HUES64 (cell line): ENCODE results near the gene AGPAT4.
"Not testable (repeated sequence)": the region's sequence is repeated elsewhere in the genome, so short reads cannot be mapped to it uniquely, and the experiment has no call there.

Source experiments
- H3K27ac ChIP-seq: 2 replicates; pipeline ENCODE4 v1.7.0; 2013; ENCODE audit warnings: low read depth, low read length, inconsistent platforms
- H3K27me3 ChIP-seq: 2 replicates; pipeline ENCODE4 v1.6.1; 2013; ENCODE audit warnings: mild to moderate bottlenecking, low read length; ENCODE audit not compliant: insufficient read depth
- H3K36me3 ChIP-seq: 2 replicates; pipeline ENCODE4 v1.6.1; 2013; ENCODE audit warnings: mild to moderate bottlenecking, low read length; ENCODE audit not compliant: insufficient read depth
- H3K4me1 ChIP-seq: 2 replicates; pipeline ENCODE4 v1.6.1; 2013; ENCODE audit warnings: mild to moderate bottlenecking, low read length, moderate library complexity; ENCODE audit not compliant: insufficient read depth
- H3K4me3 ChIP-seq: 2 replicates; pipeline ENCODE4 v1.5.1; 2013; ENCODE audit warnings: mild to moderate bottlenecking, low read length, moderate library complexity
- H3K9ac ChIP-seq: 2 replicates; pipeline ENCODE4 v1.6.1; 2013; ENCODE audit warnings: mild to moderate bottlenecking, low read depth, low read length
- H3K9me3 ChIP-seq: 2 replicates; pipeline ENCODE4 v1.6.1; 2013; ENCODE audit warnings: low read depth, low read length; ENCODE audit not compliant: insufficient read depth
- WGBS: fragments of 150-250, 120-280 bp; methylation state at CpG from one replicate; pipeline ENCODE4 v1.1.7; 2013; ENCODE audit warnings: missing lambda C conversion rate; 5-methylcytosine and 5-hydroxymethylcytosine counted together

The AGPAT4 gene

DNA sequence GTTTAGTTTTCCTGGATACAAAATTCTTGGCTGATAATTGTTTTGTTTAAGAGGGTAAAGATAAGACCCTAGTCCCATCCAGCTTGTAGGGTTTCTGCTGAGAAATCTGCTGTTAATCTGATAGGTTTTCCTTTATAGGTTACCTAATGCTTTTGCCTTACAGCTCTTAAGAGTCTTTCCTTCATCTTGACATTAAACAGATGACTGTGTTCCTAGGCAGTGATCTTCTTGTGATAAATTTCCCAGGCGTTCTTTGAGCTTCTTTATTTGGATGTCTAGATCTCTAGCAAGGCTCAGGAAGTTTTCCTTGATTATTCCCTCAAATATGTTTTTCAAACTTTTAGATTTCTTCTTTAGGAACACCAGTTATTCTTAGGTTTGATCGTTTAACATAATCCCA lies 148.3 kb downstream of the AGPAT4 start:
- 91% methylated on average over 1 of the region's 2 CpGs for WGBS
- H3K9ac ChIP-seq: no peak overlapping the region
- no peak overlapping the region for H3K4me3 ChIP-seq
- no peak overlapping the region for H3K27ac ChIP-seq
- peaks cover 43% of the 10 kb centered on the region for H3K9me3 ChIP-seq
- H3K4me1 ChIP-seq: no peaks in the 10 kb centered on the region
- peaks cover 50% of the 10 kb centered on the region; the same call in 1 of the 2 replicates for H3K36me3 ChIP-seq
- no peaks in the 10 kb centered on the region for H3K27me3 ChIP-seq

DNA sequence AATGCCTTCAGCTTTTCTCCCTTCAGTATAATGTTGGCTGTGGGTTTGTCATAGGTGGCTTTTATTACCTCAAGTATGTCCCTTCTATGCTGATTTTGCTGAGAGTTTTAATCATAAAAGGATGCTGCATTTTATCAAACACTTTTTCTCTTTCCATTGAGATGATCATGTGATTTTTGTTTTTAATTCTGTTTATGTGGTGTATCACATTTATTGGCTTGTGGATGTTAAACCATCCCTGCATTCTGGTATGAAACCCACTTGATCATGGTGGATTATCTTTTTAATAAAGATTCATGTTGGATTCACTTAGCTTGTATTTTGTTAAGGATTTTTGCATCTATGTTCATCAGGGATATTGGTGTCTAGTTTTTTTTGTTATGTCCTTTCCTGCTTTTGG lies 150.5 kb downstream of the AGPAT4 start:
- Histone ChIP-seq H3K36me3 (peaks cover 57% of the 10 kb centered on the region), H3K9me3 (peaks cover 54% of the 10 kb centered on the region)
- not testable (repeated sequence) for H3K4me1 ChIP-seq, H3K9ac ChIP-seq, H3K27me3 ChIP-seq, H3K27ac ChIP-seq, H3K4me3 ChIP-seq

DNA sequence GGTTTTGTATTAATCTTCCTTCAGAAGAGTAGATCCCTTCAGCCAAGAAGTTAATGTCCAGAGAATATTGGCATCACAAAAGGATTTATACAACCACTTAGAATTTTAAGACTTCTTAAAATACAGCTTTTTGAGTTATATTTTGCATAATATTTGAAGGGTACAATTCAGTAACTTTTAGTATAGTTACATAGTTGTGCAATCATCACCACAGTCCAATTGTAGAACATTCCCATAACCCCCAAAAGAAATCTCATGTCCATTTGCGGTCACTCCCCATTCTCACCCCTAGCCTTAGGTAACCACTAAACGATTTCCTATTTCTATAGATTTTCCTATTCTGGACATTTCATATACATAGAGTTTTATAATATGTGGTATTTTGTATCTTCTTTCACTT lies 155.9 kb downstream of the AGPAT4 start:
- Histone ChIP-seq H3K27me3 (no peaks in the 10 kb centered on the region), H3K9ac (no peak overlapping the region), H3K4me3 (no peak overlapping the region), H3K27ac (no peak overlapping the region), H3K36me3 (peaks cover 88% of the 10 kb centered on the region), H3K9me3 (peaks cover 17% of the 10 kb centered on the region; the same call in 1 of the 2 replicates), H3K4me1 (no peaks in the 10 kb centered on the region)
- WGBS: 100% methylated on average over 2 of the region's 2 CpGs

DNA sequence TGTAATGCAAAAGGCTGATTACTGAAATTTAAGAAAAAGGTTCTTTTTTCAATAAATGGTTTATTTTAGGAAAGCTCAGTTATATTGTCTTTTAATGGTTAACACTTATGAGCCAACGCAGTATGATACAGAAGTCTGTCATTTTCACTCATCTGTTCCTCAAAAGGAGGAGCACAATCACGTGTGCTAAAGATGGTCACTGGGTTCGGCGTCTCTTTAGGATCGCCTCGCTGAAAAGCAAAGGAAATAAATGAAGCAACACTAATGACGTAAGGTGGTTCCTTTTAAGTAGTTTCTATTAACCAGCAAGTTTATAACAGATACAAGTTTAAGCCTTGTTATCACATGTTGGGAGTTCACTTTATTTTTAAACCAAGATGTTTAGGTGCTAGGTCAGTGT lies 156.6 kb downstream of the AGPAT4 start:
- H3K36me3 ChIP-seq: peaks cover 93% of the 10 kb centered on the region
- no peak overlapping the region for H3K4me3 ChIP-seq
- H3K9me3 ChIP-seq: peaks cover 15% of the 10 kb centered on the region; the same call in 1 of the 2 replicates
- H3K9ac ChIP-seq: no peak overlapping the region
- H3K4me1 ChIP-seq: no peaks in the 10 kb centered on the region
- no peaks in the 10 kb centered on the region for H3K27me3 ChIP-seq
- whole genome bisulfite sequencing: 95% methylated on average over 7 of the region's 7 CpGs
- H3K27ac ChIP-seq: no peak overlapping the region

DNA sequence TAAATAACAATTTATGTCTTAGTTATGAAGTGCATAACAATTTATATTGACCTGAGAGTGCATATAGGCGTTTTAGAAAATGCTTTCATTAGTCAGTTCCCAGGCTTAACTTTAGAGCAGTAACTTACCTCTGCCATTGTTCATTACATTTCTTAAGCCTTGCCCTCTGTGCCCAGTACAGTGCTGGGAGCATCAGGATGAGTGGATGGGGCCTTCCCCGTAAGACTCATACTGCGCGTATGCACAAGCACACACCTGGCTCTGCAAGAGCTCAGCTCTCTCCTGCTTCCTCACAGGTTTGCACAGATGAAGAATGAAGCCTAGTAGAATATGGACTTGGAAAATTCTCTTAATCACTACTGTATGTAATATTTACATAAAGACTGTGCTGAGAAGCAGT lies 157.3 kb downstream of the AGPAT4 start:
- 99% methylated on average over 4 of the region's 4 CpGs for WGBS
- no peaks in the 10 kb centered on the region for H3K4me1 ChIP-seq
- H3K4me3 ChIP-seq: no peak overlapping the region
- no peaks in the 10 kb centered on the region for H3K27me3 ChIP-seq
- peaks cover 15% of the 10 kb centered on the region; the same call in 1 of the 2 replicates for H3K9me3 ChIP-seq
- no peak overlapping the region for H3K9ac ChIP-seq
- peaks cover 98% of the 10 kb centered on the region for H3K36me3 ChIP-seq
- no peak overlapping the region for H3K27ac ChIP-seq

DNA sequence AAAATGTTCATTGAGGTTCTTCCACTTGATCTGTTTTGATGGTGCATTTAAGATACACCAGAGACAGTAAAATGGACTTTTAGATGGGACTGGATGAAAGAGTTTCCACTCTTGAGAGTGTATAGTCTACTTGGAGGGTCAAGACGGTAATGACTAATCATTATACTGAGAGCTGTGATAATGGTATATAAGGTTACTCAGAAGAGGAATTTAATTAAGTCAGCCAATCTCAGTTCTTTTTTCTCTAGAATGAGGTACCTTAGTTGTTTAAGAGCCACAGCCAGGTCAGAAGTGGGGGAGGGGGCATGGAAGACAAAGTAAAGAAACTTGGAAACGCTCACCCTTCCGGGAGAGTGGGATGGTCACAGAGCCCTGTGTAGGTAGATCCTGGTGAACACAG lies 158.4 kb downstream of the AGPAT4 start:
- H3K36me3 ChIP-seq: peaks cover 98% of the 10 kb centered on the region
- 91% methylated on average over 3 of the region's 3 CpGs for WGBS
- H3K27ac ChIP-seq: no peak overlapping the region
- H3K9ac ChIP-seq: no peak overlapping the region
- H3K27me3 ChIP-seq: no peaks in the 10 kb centered on the region
- peaks cover 13% of the 10 kb centered on the region; the same call in 1 of the 2 replicates for H3K9me3 ChIP-seq
- H3K4me3 ChIP-seq: no peak overlapping the region
- H3K4me1 ChIP-seq: no peaks in the 10 kb centered on the region

DNA sequence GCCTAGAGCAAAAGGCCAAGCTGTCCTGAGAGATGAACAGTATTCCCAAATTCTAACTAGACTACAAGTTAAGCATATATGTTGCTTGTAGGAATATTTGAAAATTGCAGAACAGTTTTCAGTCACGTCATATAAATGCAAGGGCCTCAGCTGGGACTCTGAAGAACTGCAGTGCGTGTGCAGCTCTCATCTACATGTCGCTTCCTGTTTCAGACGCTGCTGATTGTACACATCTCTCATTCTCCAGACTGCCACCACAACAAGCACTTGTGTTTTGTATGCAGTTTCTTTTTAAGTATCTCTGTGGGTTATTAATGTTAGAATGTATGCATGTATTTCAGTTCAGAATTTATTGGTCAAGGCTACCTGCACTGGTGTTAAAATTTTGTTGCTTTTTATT lies 162.6 kb downstream of the AGPAT4 start:
- 97% methylated on average over 4 of the region's 4 CpGs for WGBS
- no peak overlapping the region for H3K9ac ChIP-seq
- H3K27me3 ChIP-seq: no peaks in the 10 kb centered on the region
- no peak overlapping the region for H3K4me3 ChIP-seq
- no peaks in the 10 kb centered on the region for H3K4me1 ChIP-seq
- H3K27ac ChIP-seq: no peak overlapping the region
- no peaks in the 10 kb centered on the region for H3K9me3 ChIP-seq
- peaks cover 98% of the 10 kb centered on the region for H3K36me3 ChIP-seq

DNA sequence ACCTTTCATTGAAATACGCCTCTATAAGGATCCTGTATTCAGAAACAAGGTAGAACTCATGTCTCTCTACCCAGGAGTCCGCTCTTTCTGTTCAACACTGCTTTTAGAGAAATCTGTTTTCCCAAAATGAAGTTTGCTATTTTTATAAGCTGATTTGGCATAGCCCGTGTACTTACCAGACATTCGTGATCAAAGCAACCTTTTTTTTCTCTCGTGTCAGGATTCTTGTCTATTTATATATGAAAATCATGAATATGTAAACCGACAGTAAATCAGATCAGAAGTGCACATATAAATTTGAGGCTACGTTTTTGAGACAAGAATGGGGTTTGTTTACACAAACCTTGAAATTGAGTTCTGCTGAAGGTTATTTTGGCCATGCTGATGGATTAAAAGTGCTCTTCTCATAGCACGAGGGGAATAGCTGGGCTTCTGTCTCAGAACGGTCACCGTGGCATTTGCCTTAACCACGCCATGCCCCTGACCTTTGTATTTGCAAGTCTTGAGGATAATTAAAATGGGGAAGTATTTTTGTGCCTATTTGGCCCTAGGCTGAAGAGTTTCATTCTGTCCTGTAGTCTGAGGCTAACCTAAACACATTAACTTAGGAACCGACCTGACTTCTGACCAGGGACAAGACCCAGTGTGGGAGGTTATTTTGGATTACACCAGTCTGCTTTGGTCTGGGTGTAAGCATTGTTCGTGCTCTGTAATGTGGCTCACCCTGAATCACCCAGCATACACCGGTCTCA lies 163.7 kb downstream of the AGPAT4 start:
- no peak overlapping the region for H3K9ac ChIP-seq
- no peak overlapping the region for H3K4me3 ChIP-seq
- H3K4me1 ChIP-seq: no peaks in the 10 kb centered on the region
- 95% methylated on average over 14 of the region's 14 CpGs for WGBS
- H3K36me3 ChIP-seq: peaks cover 98% of the 10 kb centered on the region
- H3K27me3 ChIP-seq: no peaks in the 10 kb centered on the region
- H3K27ac ChIP-seq: no peak overlapping the region
- H3K9me3 ChIP-seq: no peaks in the 10 kb centered on the region

DNA sequence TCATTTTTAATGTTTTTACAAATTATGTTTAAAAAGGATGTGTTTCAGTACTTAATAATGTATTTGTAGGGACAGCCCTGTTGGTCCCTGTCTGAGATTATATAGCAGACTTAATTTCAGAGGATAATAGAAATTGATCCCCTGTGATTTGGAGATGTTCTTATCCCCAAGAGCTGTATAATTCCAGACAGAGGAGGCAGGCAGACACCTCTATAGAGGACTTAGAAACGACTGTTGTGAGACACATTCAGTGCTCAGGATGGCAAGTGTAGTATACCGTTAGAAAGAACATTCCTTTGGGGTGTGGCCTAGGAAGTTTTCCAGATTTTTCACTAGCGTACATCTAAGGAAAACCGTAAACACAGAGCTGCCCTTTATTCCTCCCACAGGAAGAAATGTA lies 164.5 kb downstream of the AGPAT4 start:
- peaks cover 98% of the 10 kb centered on the region for H3K36me3 ChIP-seq
- H3K4me1 ChIP-seq: no peaks in the 10 kb centered on the region
- WGBS: 95% methylated on average over 4 of the region's 4 CpGs

DNA sequence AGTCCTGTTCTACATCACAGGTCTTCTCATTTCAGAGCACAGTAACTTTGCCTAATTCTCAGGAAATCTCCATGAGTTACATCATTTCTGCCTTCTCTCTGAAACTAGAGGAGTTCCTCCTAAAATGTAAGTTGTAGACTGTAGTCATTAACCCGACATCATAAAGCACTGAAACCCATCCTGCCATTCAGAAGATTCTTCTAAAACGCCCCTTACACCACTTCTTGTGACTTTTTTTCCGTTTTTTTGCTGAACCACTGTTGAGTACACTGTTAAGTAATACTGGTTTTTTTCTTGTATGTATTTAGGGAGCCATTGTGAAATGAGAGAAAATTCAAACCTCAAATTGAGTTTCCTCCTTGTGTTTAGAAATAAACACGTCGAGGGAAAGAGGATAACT lies 164.9 kb downstream of the AGPAT4 start:
- Histone ChIP-seq H3K27me3 (no peaks in the 10 kb centered on the region), H3K9ac (no peak overlapping the region), H3K27ac (no peak overlapping the region), H3K9me3 (no peaks in the 10 kb centered on the region), H3K36me3 (peaks cover 97% of the 10 kb centered on the region), H3K4me1 (no peaks in the 10 kb centered on the region), H3K4me3 (no peak overlapping the region)
- WGBS: 82% methylated on average over 5 of the region's 5 CpGs

More for the DNA sequence above, 164.5 kb downstream of the AGPAT4 start:
- Histone ChIP-seq H3K27me3 (no peaks in the 10 kb centered on the region), H3K9ac (no peak overlapping the region), H3K4me3 (no peak overlapping the region), H3K27ac (no peak overlapping the region), H3K9me3 (no peaks in the 10 kb centered on the region)

DNA sequence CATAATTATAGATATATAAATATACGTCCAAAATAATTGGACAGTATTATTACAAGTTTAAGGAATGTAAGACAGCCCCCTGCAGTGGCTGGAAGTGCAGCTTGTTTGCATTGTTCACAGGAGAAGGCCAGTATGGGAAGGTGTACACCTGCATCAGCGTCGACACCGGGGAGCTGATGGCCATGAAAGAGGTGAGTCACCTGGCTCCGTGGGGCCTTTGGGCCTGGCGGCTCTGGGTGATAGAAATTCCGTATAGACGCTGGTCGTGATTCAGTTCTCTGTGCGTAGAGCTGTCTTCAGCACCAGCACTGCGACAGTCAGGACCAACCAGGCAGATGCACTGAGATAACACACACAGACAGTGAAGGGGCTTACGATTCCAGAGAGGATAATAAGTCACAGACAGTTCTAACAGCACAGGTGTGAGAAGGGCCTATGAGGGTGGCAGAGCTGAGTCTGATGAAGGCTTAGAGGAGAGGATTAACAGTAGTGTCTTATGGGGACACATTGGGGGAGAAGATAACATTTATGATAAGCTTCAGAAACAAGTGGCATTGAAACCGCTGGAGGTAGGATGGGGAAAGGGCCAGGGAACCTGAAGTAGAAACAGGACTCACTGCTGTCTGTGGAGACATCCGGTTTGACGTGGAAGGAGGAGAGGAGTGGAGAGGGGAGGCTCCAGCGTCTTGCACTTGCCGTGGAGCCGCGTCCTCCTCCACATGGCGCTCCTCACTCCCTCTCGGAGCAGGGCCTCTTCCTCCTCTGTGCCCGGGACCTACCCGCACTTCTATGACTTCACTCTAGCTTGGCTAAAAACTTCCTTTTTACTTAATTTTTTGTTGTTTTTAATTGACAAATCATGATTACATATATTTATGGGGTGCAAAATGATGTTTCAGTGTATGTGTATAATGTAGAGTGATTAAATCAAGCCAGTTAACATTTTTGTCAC lies 165.8 kb downstream of the AGPAT4 start:
- H3K27ac ChIP-seq: no peak overlapping the region
- peaks cover 99% of the 10 kb centered on the region for H3K36me3 ChIP-seq
- H3K4me3 ChIP-seq: no peak overlapping the region
- no peaks in the 10 kb centered on the region for H3K9me3 ChIP-seq
- H3K9ac ChIP-seq: no peak overlapping the region
- no peaks in the 10 kb centered on the region for H3K4me1 ChIP-seq
- WGBS: 95% methylated on average over 23 of the region's 23 CpGs
- no peaks in the 10 kb centered on the region for H3K27me3 ChIP-seq
